CD4-positive, alpha-beta T cell treated with Interleukin-2 at 100 ng/mL for 4 hours (primary cell): ENCODE data around the gene RPL26.
"Not testable (repeated sequence)": the region's sequence is repeated elsewhere in the genome, so short reads cannot be mapped to it uniquely, and the experiment has no call there.

Experiments
- DNase-seq: peaks from one replicate; pipeline ENCODE4 v3.0.0-alpha.2; 2020; ENCODE audit warnings: low spot score

The RPL26 gene

DNA sequence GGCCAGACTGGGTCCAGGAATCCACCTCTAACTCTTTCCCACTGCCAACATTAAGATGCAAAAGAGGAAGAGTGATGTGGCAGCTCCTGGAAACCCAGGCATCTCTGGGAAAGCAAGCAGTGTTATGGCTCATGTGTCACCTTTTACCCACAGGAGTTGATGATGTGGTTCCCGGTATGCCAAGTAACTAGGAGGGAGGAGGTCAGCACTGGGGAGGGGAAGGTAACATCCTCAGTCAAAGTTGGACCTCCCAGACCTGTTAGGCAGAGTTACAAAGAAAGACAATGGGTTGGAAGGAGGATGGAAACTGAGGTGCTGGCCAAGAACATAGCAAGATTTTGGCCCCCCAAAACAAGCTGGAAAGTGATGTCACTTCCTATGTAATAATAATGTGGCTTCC is 17.9 kb downstream of the RPL26 start:
- DNase-seq, result no peak

- DNase-seq, result no peak
Measured at GRCh38 chr17:8362651-8363332, 20.2 kb downstream of the RPL26 start.

DNA sequence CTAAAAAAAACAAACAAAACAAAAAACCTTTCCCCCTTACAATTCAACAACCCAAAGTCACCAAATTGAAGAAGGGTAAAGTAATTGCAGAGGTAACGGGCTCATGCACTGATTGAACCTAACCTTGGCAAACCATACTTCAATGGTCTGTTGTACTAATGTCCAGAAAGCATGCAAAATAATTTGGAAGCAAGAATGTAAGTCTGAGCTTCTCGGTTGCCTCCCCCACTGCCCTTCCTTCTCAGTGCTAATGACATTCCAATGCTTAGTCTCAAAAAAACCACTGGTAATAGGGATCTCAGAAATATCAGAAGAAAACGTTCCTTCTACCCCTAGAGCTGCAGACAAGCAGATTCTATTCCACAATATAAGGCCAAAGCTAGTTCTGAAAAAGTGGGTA is 22.2 kb downstream of the RPL26 start:
- DNase-seq, result no peak

- no peak for DNase-seq
Measured at GRCh38 chr17:8360260-8360659, 22.7 kb downstream of the RPL26 start.

DNA sequence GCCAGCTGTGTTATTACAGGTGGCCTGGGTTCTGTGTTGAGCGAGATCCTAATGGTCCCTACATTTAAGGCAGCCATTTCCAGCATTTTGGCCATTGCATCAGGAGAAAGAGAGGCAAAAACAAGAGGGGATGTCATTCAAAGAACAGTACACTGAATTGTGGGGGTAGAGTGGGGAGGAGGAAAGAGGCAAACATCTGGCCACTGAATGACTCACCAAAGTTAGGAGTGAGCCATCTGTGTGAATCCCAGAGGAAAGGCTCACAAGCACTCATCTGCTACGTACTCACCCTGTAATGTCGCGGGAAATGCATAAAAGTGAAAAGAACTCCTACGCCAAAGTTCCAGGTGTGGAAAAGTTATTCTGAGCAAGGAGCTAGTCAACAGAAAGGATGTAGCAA is 23.2 kb downstream of the RPL26 start:
- DNase-seq, result no peak

- DNase-seq, result no peak
Measured at GRCh38 chr17:8357910-8358309, 25.1 kb downstream of the RPL26 start.

DNA sequence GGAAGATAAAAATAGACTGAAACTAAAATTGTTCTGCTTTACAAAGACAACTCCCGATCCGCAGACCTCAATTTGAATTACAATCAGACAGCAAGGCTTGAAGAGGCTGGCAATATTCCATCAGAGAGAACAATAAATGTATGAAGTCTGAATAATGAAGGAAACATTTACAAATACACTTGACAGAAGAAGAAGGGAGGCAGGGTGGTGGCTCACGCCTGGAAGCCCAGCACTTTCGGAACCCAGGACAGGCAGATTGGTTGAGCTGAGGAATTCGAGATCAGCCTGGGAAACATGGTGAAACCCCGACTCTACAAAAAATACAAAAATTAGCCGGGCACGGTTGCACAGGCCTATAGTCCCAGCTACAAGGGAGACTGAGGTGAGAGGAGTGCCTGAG is 28.8 kb downstream of the RPL26 start:
- DNase-seq, result no peak

DNA sequence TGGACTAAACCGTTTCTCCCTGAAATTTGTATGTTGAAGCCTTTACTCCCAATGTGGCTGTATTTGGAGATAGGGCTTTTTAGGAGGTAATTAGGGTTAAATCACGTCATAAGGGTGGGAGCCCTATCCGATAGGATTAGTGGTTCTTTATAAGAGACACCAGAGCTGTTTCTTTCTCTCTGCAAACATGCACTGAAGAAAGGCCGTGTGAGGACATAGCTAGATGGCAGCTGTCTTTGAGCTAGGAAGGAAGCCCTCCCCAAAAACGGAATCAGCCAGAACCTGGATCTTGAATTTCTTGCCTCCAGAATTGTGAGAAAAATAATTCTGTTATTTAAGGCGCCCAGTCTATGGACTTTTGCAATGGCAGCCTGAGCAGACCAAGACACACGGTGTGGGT is 29.3 kb downstream of the RPL26 start:
- no peak for DNase-seq

GRCh38 chr17:8350339-8350738 is 32.7 kb downstream of the RPL26 start:
- DNase-seq, result no peak

- DNase-seq, result not testable (repeated sequence)
Measured at GRCh38 chr17:8347001-8347400, 36.0 kb downstream of the RPL26 start.

GRCh38 chr17:8345951-8346665 is 36.9 kb downstream of the RPL26 start:
- DNase-seq, result no peak

GRCh38 chr17:8345052-8345690 is 37.8 kb downstream of the RPL26 start:
- DNase-seq, result no peak

GRCh38 chr17:8341456-8341855 is 41.5 kb downstream of the RPL26 start:
- no peak for DNase-seq

- DNase-seq, result no peak
Measured at GRCh38 chr17:8339540-8339939, 43.5 kb downstream of the RPL26 start, which contains the start of gene ODF4. Gene ODF4 (plus strand): TSS chr17:8339840. CDS start chr17:8340052, 212 bp downstream.

DNA sequence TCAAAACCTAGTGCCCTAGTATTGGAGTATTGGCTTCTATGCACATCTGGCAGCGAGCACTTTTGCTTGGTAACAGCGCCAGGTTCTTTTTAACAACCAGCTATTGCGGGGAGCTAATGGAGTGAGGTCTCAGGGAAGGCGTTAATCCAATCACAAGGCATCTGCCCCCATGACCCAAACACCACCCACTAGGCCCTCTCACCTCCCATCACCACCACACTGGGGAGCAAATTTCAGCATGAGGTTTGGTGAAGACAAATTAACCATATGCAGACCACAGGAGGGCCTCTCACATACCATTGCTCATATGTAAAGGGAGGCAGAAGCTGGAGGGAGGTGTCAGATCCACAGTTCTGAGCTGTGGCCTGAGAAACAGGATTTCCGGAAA is 44.2 kb downstream of the RPL26 start:
- no peak for DNase-seq

- no peak for DNase-seq
Measured at GRCh38 chr17:8337802-8338752, 44.9 kb downstream of the RPL26 start.

- DNase-seq, result no peak
Measured at GRCh38 chr17:8333281-8333680, 49.7 kb downstream of the RPL26 start.

GRCh38 chr17:8332688-8333087 is 50.3 kb downstream of the RPL26 start:
- DNase-seq, result no peak

DNA sequence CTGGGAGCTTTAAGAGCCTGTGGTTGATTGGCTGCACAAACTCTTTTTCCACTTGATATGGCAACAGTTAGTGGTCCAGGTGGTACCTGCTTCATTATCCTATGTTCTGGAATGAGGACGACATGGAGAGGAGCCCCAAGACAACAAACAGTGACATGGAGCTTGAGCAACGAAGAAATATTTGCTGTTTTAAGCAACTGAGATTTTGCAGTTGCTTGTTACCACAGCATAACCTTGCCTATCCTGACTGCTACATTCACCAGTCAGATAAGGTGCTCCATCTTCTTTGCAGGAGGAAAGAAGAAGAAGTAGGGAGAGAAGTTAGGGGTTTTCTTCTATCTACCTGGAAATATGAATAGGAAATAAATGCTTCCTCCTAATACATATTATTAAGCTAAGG is 50.9 kb downstream of the RPL26 start:
- no peak for DNase-seq
